HUDEP-2 (cell line): ENCODE measurements around the gene TMEM214.

Experiments
- DNase-seq, 76 experiments: peaks; one replicate each; lab custom pipeline; 2025; ENCODE audit not compliant: unreplicated experiment in 76 of 76; lab: John Stamatoyannopoulos, UW

The TMEM214 gene

GRCh38 chr2:27032495-27033252, at the start of gene TMEM214:
TMEM214 (plus strand) TSS chr2:27032965; CDS start chr2:27033016, 51 bp downstream.
- peak in 73 of 76 experiments; percentile 36 to 86 (median 72) for DNase-seq

- no peak for DNase-seq
Measured at GRCh38 chr2:26983746-26984145, 49.0 kb upstream of the TMEM214 start.

GRCh38 chr2:26985807-26986206, 47.0 kb upstream of the TMEM214 start:
- DNase-seq: no peak

GRCh38 chr2:26986576-26986975, 46.2 kb upstream of the TMEM214 start:
- no peak for DNase-seq

- DNase-seq: no peak
Measured at GRCh38 chr2:26988058-26988860, 44.5 kb upstream of the TMEM214 start.

GRCh38 chr2:26989156-26989555, 43.6 kb upstream of the TMEM214 start:
- no peak for DNase-seq

- DNase-seq: no peak
Measured at GRCh38 chr2:26991717-26992116, 41.0 kb upstream of the TMEM214 start.

GRCh38 chr2:26993768-26994167, 39.0 kb upstream of the TMEM214 start:
- peak in 3 of 76 experiments; percentile 7 to 19 (median 8) for DNase-seq

- no peak for DNase-seq
Measured at GRCh38 chr2:26994983-26995382, 37.8 kb upstream of the TMEM214 start.

- DNase-seq: no peak
Measured at GRCh38 chr2:26997394-26997793, 35.4 kb upstream of the TMEM214 start.

GRCh38 chr2:26998323-26998722, 34.4 kb upstream of the TMEM214 start:
- no peak for DNase-seq

GRCh38 chr2:27000228-27000627, 32.5 kb upstream of the TMEM214 start:
- no peak for DNase-seq

- DNase-seq: no peak
Measured at GRCh38 chr2:27000995-27001394, 31.8 kb upstream of the TMEM214 start.

- no peak for DNase-seq
Measured at GRCh38 chr2:27001950-27002349, 30.8 kb upstream of the TMEM214 start.

GRCh38 chr2:27003007-27003406, 29.8 kb upstream of the TMEM214 start:
- no peak for DNase-seq

GRCh38 chr2:27003857-27004256, 28.9 kb upstream of the TMEM214 start:
- DNase-seq: peak in 1 of 76 experiments; percentile 8

- peak in 4 of 76 experiments; percentile 8 to 34 (median 10) for DNase-seq
Measured at GRCh38 chr2:27006602-27007415, 26.0 kb upstream of the TMEM214 start.

GRCh38 chr2:27007416-27008374, 25.1 kb upstream of the TMEM214 start:
- DNase-seq: peak in 23 of 76 experiments; percentile 5 to 59 (median 26)

- no peak for DNase-seq
Measured at GRCh38 chr2:27008678-27009077, 24.1 kb upstream of the TMEM214 start.

GRCh38 chr2:27009083-27009482, 23.7 kb upstream of the TMEM214 start:
- no peak for DNase-seq
